Gastroesophageal sphincter (tissue), 3 donors: ENCODE measurements around the gene KLHDC4.
"Not testable (repeated sequence)": the region's sequence is repeated elsewhere in the genome, so short reads cannot be mapped to it uniquely, and the experiment has no call there.

Source experiments
- CTCF ChIP-seq, 4 experiments: fragments of 200-600 bp in 2 of 4; fragments of 450-650 bp in 2 of 4; sonication (generic) in 1 of 4; IDR thresholded peaks; one replicate each; pipeline ENCODE4 v1.5.1; 2017 to 2019; ENCODE audit warnings: antibody characterized with exemption in 4 of 4, mild to moderate bottlenecking in 2 of 4, moderate library complexity in 2 of 4
- EP300 ChIP-seq: sonication (generic); formaldehyde crosslinking; IDR thresholded peaks from one replicate; pipeline ENCODE4 v1.6.1; 2017; ENCODE audit warnings: antibody characterized with exemption, mild to moderate bottlenecking
- POLR2A ChIP-seq, 2 donors: fragments of 450-650 bp; IDR thresholded peaks; one replicate each; pipeline ENCODE4 v1.6.1; 2017; ENCODE audit warnings: antibody characterized with exemption in 2 of 2, mild to moderate bottlenecking in 2 of 2, moderate library complexity in 1 of 2
- POLR2AphosphoS5 ChIP-seq: sonication (generic); formaldehyde crosslinking; IDR thresholded peaks from one replicate; pipeline ENCODE4 v1.6.1; 2017; ENCODE audit warnings: antibody characterized with exemption

GRCh38 chr16:87788730-87789436 lies 23.1 kb upstream of the KLHDC4 start:
- not testable (repeated sequence) for TF ChIP-seq POLR2A (IDR thresholded peaks at IDR 0.05); CTCF (IDR thresholded peaks at IDR 0.05); POLR2AphosphoS5; EP300
